HCT116 (cell line): ENCODE results near the gene DIRAS2.

Experiments
- CTCF ChIP-seq, 3 experiments: fragments of 200-600 bp in 1 of 3; sonication (generic) in 1 of 3; IDR thresholded peaks in 2 of 3; conservative IDR thresholded peaks in 1 of 3; 2 replicates each; pipeline ENCODE4 v1.5.1; 2012 to 2017; ENCODE audit warnings: low read depth in 2 of 3, low read length in 2 of 3, antibody characterized with exemption in 1 of 3, borderline replicate concordance in 1 of 3, control low read depth in 1 of 3, mild to moderate bottlenecking in 1 of 3, mixed read lengths in 1 of 3, mixed run types in 1 of 3, moderate library complexity in 1 of 3; ENCODE audit not compliant: insufficient read depth in 1 of 3
- EGR1 ChIP-seq: IDR thresholded peaks from 2 replicates; pipeline ENCODE4 v1.6.1; 2012; ENCODE audit warnings: low read depth
- ELF1 ChIP-seq: IDR thresholded peaks from 2 replicates; pipeline ENCODE4 v1.6.1; 2012; ENCODE audit warnings: low read depth, borderline replicate concordance
- EZH2 ChIP-seq: fragments of 200-600 bp; sonication (generic); IDR thresholded peaks from 2 replicates; pipeline ENCODE4 v1.6.1; 2017; ENCODE audit warnings: antibody characterized with exemption, mixed run types
- EZH2phosphoT487 ChIP-seq: fragments of 200-600 bp; IDR thresholded peaks from 2 replicates; pipeline ENCODE4 v1.6.1; 2018; ENCODE audit warnings: antibody characterized with exemption, borderline replicate concordance
- FOSL1 ChIP-seq: IDR thresholded peaks from 2 replicates; pipeline ENCODE4 v1.6.1; 2012; ENCODE audit warnings: low read depth
- POLR2A ChIP-seq: IDR thresholded peaks from 2 replicates; pipeline ENCODE4 v1.7.0; 2011; ENCODE audit warnings: borderline replicate concordance; ENCODE audit not compliant: insufficient read depth, insufficient read length; ENCODE audit errors: extremely low read depth
- POLR2AphosphoS5 ChIP-seq: IDR thresholded peaks from 2 replicates; pipeline ENCODE4 v1.6.1; 2011; ENCODE audit warnings: mild to moderate bottlenecking, low read depth, low read length, moderate library complexity
- SIN3A ChIP-seq: IDR thresholded peaks from 2 replicates; pipeline ENCODE4 v1.6.1; 2012; ENCODE audit warnings: low read depth
- SRF ChIP-seq: IDR thresholded peaks from 2 replicates; pipeline ENCODE4 v1.6.1; 2012; ENCODE audit warnings: low read depth
- YY1 ChIP-seq: IDR thresholded peaks from 2 replicates; pipeline ENCODE4 v1.6.1; 2011; ENCODE audit warnings: low read length, low read depth, moderate library complexity, mild to moderate bottlenecking; ENCODE audit not compliant: insufficient replicate concordance; ENCODE audit errors: extremely low read depth
- ZNF274 ChIP-seq: fragments of 200-500 bp; sonication (Bioruptor generic); IDR thresholded peaks from 2 replicates; pipeline ENCODE4 v1.6.1; 2014; ENCODE audit warnings: mild to moderate bottlenecking, low read depth, low read length, inconsistent platforms
- TF ChIP-seq, protein P1 (sequence below): IDR thresholded peaks from 2 replicates; pipeline ENCODE4 v1.6.1; 2012

DNA sequence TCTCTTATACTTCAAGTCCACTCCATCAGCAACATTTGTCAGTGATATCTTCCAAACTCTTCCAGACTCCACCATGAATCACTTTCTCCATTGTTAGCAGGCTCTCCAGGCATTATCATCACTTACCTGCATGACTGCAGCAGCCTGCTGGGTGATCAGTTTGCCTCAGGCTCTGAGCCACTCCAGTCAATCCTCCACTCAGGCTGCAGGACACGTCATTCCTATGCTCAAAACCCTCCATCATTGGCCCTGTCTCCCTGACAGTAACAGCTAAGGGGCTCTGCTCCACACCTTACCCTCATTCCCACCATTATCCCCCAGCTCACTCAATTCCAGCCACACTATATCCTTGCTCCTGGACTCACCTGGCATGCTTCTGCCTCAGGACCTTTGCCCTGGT is 10.7 kb downstream of the DIRAS2 start:
- no peak for TF ChIP-seq CTCF (IDR thresholded peaks at IDR 0.05 in 2 of 3, conservative IDR thresholded peaks at IDR 0.05 in 1 of 3; ENCODE audit: borderline replicate concordance in 1 of 3, insufficient read depth in 1 of 3, low read depth in 2 of 3, low read length in 2 of 3)
- TF ChIP-seq, protein P1, sequence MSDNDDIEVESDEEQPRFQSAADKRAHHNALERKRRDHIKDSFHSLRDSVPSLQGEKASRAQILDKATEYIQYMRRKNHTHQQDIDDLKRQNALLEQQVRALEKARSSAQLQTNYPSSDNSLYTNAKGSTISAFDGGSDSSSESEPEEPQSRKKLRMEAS = no peak
- TF ChIP-seq EGR1 = no peak
- no peak for TF ChIP-seq SIN3A
- no peak for TF ChIP-seq ZNF274
- TF ChIP-seq EZH2 = no peak
- no peak for TF ChIP-seq YY1
- TF ChIP-seq POLR2A = no peak
- no peak for TF ChIP-seq POLR2AphosphoS5
- TF ChIP-seq ELF1 = no peak
- no peak for TF ChIP-seq FOSL1
- no peak for TF ChIP-seq SRF
- TF ChIP-seq EZH2phosphoT487 = no peak
